ENCODE measurements around the gene MDN1.

DNA sequence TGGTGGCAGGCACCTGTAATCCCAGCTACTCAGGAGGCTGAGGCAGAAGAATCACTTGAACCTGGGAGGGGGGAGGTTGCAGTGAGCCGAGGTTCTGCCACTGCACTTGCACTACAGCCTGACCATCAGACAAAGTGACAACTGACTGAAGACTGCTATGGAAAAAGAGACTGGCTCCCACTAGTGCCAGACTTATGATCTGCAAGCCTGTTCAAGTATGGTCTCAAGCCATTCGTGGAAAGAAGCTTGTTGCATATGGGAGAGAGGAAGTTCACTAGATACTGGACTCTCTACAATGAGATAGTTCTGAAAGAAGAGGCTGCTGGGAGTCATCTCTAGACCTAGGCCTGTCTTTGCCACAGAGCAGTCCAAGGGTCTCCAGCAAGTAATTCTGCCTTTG lies 26.7 kb downstream of the MDN1 start:
- TF ChIP-seq GATA2 (IDR thresholded peaks at IDR 0.05; ENCODE audit: low read depth, low read length): no peak
- TF ChIP-seq GATA3 (IDR thresholded peaks at IDR 0.05; ENCODE audit: low read depth, low read length): no peak

Data from SH-SY5Y (cell line).